ENCODE results near the gene CA12.

The CA12 gene

DNA sequence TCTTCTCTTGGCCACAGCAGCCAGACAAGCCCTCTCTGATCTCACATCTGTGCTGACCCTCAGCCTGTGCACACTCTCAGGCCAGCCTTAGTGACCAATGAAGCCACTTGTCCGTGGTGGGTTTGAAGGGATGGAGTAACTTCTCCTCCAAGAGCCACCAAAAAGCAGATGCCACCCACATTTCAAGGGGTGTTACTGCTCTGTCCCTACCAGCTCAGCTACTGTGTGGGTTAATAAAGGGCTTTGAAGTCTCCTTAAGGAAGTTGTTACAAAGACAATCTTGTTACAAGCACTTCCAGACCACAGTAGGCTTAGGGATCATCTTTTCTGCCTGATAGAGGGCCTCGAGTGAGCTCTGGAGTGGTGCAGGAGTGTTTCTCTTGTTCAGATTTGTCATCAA lies 3.3 kb upstream of the CA12 start:
- TF ChIP-seq, protein P1, sequence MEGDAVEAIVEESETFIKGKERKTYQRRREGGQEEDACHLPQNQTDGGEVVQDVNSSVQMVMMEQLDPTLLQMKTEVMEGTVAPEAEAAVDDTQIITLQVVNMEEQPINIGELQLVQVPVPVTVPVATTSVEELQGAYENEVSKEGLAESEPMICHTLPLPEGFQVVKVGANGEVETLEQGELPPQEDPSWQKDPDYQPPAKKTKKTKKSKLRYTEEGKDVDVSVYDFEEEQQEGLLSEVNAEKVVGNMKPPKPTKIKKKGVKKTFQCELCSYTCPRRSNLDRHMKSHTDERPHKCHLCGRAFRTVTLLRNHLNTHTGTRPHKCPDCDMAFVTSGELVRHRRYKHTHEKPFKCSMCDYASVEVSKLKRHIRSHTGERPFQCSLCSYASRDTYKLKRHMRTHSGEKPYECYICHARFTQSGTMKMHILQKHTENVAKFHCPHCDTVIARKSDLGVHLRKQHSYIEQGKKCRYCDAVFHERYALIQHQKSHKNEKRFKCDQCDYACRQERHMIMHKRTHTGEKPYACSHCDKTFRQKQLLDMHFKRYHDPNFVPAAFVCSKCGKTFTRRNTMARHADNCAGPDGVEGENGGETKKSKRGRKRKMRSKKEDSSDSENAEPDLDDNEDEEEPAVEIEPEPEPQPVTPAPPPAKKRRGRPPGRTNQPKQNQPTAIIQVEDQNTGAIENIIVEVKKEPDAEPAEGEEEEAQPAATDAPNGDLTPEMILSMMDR (conservative IDR thresholded peaks at IDR 0.05; ENCODE audit: low read length), result no peak
- H3K4me3 ChIP-seq (ENCODE audit: low read length), result no peak overlapping the region
- no peak for DNase-seq (ENCODE audit: low read depth)

DNA sequence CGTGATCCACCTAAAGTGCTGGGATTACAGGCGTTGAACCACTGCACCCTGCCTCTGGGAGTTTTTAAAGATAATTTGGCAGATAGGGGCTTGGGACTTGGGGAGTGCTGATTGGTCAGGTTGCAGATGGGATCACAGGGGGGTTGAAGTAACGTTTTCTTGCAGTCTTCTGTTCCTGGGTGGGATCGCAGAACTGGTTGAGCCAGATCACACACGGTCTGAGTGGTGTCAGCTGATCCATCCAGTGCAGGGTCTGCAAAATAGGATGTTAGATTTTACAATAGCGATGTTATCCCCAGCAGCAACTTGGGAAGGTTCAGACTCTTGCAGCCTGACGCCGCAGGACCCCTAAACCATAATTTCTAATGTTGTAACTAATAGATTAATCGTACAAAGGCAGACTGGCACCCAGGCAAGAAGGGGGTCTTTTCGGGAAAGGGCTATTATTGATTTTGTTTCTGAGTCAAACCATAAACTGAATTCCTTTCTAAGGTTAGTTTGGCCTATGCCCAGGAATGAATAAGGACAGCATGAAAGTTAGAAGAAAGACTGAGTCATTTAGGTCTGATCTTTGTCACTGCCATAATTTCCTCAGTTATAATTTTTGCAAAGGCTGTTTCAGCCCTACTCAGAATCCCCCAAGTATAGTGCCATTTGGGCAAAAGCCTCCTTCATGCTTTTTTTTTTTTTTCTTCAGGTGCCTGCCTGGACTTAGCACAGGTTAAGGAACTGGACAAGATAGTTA lies 1.5 kb upstream of the CA12 start:
- DNase-seq (ENCODE audit: low read depth), result no peak
- TF ChIP-seq, protein P1 (conservative IDR thresholded peaks at IDR 0.05; ENCODE audit: low read length), result no peak
- H3K4me3 ChIP-seq (ENCODE audit: low read length), result no peak overlapping the region

DNA sequence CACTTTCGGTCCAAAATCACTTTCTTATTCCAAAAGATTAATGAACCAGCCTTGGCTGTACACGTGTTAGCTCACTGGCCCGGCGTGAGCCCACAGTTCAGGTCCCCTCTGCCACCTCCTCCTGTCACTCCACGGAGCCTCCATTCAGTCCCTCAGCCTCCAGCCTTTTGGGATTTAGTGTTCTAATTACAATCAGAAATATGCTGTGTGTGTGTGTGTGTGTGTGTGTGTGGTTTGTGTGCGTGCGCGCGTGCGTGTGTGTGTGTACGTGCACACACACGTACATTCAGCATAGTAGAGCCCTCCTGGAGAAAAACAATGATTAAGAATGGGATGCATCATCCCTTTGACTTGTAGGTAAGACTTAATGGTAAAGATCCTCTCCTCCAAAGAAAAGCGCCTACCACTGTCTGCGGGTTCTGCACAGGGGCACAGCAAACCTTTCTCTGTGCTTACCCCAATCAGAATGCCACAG lies 801 bp downstream of the CA12 start:
- DNase-seq (ENCODE audit: low read depth), result no peak
- peak overlapping the region; percentile 65 for H3K4me3 ChIP-seq (ENCODE audit: low read length)
- TF ChIP-seq, protein P1 (conservative IDR thresholded peaks at IDR 0.05; ENCODE audit: low read length), result no peak

DNA sequence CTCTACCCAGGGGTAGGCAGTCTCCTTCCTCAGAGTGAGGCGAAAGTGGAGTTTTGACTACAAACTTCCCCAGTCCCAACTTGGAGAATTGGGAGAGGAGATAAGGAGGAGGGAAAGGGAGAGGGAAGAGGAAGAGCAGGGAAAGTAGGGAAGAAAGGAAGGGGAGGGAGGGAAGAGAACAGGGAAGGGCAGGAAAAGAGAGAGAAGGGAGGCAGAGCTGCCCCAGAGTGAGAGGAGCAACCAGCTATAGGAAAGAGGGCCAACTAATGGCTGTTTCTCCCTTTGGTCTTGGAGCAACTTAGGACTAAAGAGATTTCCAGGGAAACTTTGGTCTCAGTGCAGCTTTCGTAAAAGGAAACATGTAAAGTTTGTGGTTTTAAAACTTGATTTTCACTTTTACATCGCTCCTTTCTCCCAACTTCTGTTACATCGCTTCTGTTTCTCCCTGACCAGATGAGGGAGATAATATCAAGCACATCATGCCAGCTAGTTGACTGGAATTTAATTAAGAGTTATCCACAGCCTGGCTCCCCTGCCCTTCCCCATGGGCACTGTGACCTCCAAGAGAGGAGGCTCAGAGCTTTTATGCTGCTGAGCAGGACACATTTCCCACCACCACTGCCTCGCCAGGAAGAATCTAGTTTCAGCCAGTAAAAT lies 1.4 kb downstream of the CA12 start:
- DNase-seq (ENCODE audit: low read depth), result no peak
- peak overlapping the region; percentile 65 for H3K4me3 ChIP-seq (ENCODE audit: low read length)

DNA sequence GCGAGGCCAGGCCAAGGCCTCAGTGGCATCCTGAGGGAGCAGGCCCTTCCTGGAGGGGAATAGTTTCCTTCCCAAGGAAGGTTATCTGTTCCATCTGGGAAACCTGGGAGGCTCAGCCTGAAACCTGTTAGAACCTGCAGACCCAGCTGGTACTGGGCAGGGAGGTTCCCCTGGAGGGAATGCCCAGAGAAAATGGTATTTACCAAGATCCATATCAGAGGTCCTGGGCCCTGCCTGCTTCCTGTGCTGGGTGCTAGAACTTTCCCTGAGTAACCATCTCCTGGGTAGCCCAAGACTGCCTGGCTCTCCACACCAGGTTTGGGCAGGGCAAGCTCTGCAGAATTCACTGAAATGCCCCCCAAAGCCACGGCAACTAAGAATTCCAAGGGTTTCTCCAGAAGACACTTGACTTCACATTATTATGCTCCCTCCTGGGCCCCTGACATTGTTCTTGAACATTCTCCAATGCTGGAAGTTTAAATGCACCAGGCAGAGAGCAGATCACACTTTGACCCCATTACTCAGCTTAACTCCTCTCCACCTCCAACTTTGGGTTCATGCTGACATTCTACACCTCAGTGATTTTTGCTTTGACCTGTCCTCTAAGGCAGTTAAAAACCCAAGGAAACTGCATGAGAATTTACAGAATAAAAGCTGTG lies 2.0 kb downstream of the CA12 start:
- TF ChIP-seq, protein P1 (conservative IDR thresholded peaks at IDR 0.05; ENCODE audit: low read length), result no peak
- DNase-seq (ENCODE audit: low read depth), result no peak
- no peak overlapping the region for H3K4me3 ChIP-seq (ENCODE audit: low read length)

More for the DNA sequence above, 1.4 kb downstream of the CA12 start:
- TF ChIP-seq, protein P1 (conservative IDR thresholded peaks at IDR 0.05; ENCODE audit: low read length), result no peak

DNA sequence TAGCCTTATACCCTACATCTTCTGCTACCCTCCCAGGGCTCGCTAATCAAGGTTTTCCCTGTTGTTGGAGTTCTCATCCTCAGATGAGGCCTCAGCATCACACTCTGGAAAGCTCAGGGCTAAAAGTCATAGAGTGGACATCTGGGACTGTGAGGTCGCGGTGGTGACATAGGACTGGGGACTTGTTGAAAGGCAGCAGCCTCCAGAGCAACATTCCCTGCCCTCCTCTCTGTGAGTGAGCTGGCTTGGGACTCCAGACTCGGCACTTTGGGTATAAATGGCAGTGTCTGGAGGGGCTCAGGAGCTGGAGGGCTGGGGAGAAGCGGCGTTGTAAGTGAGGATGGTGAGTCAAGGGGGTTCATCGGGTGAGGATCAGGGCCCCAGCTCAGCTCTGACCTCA lies 2.7 kb downstream of the CA12 start:
- no peak for DNase-seq (ENCODE audit: low read depth)
- TF ChIP-seq, protein P1 (conservative IDR thresholded peaks at IDR 0.05; ENCODE audit: low read length), result no peak
- H3K4me3 ChIP-seq (ENCODE audit: low read length), result no peak overlapping the region
